ENCODE measurements around the gene KLRF2.

DNA sequence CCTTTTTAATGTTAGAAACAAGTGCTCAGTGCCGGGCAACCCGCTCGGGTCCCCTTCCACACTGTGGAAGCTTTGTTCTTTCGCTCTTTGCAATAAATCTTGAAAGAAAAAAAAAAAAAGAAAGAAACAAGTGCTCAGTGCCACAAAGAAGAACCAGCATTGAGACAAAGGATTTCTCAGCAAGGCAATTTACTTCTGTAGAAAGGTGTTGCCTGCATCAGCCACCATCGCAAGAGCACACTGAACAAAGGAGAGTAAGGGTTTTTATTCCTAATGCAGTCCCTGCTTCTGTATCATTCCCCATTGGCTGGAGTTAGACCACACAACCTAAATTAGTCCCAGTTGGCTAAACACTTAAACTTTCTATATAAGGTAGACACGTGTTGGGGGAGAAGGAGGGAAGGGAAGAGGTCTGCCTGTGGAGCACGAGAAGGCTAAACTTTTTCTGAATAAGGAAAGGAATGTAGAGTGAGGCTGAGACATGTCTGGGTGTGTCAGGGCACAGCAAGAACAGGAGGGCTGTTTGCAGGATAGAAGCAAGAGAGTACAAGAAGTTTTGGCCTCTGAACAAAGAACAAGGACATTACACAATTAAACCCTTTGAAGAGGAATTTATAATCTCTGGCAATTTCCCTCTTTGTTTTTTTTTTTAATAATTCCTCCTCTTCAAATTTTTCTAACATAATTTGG, 21.4 kb downstream of the KLRF2 start:
- TF ChIP-seq POLR2A (IDR thresholded peaks at IDR 0.05; ENCODE audit: low read length) (no peak), EP300 (IDR thresholded peaks at IDR 0.05) (no peak), USF2 (IDR thresholded peaks at IDR 0.05) (no peak), MAX (IDR thresholded peaks at IDR 0.05) (no peak), JUNB (IDR thresholded peaks at IDR 0.05) (no peak), REST (IDR thresholded peaks at IDR 0.05) (no peak), RFX5 (IDR thresholded peaks at IDR 0.05) (no peak)
- TF ChIP-seq, protein P1, sequence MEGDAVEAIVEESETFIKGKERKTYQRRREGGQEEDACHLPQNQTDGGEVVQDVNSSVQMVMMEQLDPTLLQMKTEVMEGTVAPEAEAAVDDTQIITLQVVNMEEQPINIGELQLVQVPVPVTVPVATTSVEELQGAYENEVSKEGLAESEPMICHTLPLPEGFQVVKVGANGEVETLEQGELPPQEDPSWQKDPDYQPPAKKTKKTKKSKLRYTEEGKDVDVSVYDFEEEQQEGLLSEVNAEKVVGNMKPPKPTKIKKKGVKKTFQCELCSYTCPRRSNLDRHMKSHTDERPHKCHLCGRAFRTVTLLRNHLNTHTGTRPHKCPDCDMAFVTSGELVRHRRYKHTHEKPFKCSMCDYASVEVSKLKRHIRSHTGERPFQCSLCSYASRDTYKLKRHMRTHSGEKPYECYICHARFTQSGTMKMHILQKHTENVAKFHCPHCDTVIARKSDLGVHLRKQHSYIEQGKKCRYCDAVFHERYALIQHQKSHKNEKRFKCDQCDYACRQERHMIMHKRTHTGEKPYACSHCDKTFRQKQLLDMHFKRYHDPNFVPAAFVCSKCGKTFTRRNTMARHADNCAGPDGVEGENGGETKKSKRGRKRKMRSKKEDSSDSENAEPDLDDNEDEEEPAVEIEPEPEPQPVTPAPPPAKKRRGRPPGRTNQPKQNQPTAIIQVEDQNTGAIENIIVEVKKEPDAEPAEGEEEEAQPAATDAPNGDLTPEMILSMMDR (IDR thresholded peaks at IDR 0.05): no peak
- TF ChIP-seq, protein P2, sequence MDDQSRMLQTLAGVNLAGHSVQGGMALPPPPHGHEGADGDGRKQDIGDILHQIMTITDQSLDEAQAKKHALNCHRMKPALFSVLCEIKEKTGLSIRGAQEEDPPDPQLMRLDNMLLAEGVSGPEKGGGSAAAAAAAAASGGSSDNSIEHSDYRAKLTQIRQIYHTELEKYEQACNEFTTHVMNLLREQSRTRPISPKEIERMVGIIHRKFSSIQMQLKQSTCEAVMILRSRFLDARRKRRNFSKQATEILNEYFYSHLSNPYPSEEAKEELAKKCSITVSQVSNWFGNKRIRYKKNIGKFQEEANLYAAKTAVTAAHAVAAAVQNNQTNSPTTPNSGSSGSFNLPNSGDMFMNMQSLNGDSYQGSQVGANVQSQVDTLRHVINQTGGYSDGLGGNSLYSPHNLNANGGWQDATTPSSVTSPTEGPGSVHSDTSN (IDR thresholded peaks at IDR 0.05): no peak
